HG03565 (cell line): Measurements from ENCODE around the gene EHBP1.

Experiments
- ATAC-seq: cut with Tn5 transposase; IDR thresholded peaks from one replicate; pipeline ENCODE4 v1.9.1; 2021; ENCODE audit warnings: mild to moderate bottlenecking, moderate library complexity; ENCODE audit not compliant: unreplicated experiment

Gene EHBP1

DNA sequence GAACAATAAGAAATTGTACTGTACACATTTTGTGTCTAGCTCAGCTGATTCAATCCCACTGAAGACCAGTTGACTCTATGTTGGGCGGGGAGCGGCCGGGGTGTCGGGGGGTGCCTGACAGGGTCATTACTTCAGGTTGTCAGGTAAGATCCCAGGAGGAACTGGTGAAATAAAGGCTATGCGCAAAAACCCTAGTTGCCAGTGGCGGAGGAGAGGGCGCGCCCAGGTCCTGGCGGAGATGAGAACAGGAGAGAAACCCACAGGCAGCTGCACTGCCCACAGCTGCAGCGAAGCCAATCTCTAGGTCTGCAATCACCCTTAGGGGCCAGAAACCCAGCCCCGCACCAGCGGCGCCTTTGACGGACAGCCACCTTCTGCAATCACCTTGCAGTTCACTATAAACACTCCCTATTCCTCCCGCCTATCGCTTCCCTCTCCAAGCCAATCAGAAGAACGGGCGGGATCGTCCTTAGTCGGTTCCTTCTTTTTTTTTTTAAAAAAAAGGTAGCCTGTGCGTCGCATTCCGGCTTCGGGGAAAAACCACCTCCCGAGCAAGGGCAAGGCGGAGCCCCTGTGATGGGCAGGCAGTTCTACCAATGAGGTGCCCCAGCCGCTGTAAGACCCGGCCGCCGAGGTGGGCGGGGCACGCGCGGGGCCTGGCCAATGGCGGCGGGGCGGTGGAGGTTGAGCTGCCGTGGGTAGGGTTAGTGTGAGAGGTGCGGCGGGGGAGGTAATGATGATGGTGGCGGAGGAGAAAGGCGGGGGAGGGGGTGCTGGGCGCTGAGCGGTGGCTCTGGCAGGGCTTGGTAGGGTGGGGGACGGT lies at the start of gene EHBP1:
Gene EHBP1 (plus strand): TSS at position 707 of the 823 bp plus-strand sequence. CDS start 1,479 bp downstream, outside the sequence.
- peak; percentile 93 for ATAC-seq

DNA sequence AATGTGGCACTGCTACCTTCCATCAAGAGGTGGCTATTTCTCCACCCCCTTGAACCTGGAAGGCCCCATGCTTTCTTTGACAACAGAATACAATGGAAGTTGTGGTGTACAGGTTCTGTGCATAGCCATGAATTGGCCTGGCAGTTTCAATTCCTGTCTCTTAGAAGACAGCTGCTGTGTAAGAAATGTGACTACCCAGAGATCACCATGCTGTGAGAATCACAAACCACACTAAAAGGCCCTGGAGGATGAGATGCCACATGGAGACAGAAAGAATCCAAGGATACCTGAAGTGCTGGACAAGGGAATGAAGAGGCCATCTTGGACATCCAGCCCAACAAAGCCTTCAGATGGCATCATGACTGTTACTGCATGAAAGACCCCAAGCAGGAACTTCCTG lies 47.7 kb upstream of the EHBP1 start:
- ATAC-seq = no peak

DNA sequence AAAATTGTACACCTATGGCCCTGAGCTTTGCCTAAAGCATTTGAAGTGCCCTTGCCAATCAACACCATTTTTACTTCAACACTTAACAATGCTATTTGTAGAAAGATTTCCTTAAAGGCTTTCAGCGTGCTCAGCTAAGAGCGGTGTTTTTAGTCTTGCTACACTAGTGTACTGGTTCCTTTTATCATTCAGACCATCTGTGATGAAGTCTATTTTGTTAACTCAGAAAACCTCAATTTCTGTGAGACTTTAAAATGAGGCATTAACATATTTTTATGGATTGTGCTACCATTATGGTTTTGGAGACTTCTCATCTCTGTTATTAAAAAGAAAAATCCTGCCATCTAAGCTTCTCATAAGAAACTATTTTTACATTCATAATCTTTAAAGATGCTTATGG lies 46.6 kb upstream of the EHBP1 start:
- no peak for ATAC-seq

DNA sequence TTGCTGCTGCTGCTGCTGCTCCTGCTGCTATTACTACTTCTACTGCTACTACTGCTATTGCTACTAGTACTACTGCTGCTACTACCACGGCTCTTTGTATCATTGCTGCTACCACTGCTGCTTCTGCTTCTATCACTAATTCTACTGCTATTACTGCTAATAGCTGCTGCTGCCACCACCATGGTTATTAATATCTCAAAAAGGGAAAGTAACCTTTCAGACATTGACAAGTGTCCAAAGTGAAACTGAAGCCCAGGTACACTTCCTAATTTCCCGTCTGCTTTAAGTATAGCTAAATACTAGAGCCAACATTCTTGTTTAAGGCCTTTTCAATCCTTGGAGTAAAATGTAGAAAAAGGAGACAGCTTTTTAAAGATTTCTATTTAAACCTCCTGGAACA lies 45.4 kb upstream of the EHBP1 start:
- ATAC-seq = peak; percentile 66

DNA sequence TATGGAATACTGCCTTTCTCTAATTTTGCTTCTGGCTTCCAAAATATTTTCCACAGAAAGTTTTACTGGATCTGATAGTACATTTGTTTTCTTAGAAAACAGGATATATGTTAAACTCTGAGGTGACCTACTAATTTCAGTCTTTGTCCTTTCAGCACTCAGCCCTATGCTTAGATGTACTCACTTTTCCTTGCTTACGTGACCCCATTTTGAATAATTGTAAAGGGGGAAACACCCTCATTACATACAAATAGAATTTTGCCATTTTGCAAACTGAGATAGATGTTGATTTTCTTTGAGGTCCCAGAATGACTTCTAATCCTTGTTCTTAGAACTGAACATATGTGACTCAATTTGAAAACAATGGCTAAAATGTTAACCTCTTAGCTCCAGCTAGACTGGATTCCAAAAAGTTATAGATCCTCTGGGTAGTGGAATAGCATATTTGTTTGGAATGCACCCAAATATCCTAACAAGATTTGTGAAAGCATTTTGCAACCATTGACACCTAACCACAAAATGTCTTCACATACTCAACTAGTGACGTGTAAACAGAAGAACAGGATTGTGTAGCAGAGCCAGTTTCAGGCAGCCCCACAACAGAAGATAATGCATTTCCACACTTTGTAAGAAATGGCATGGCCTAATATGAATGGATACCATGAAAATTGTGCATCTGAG lies 44.8 kb upstream of the EHBP1 start:
- peak; percentile 26 for ATAC-seq

DNA sequence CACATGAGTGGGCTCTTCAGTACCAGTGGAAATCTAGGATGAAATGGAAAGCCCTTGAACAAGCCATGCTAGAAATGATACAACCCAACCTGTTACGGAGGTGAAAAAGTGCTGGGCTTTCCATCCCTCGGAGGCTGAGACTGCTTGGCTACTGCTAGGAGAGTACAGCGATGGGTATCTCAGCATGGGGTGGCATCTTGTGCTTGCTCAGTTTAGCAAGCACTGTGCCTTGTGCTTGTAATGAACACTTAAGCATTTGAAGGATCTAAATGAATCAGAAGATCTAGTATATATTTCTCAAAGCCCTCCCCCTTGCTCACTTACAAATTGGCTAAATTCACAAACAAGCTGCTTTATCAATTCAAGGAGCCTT lies 44.3 kb upstream of the EHBP1 start:
- ATAC-seq = no peak

DNA sequence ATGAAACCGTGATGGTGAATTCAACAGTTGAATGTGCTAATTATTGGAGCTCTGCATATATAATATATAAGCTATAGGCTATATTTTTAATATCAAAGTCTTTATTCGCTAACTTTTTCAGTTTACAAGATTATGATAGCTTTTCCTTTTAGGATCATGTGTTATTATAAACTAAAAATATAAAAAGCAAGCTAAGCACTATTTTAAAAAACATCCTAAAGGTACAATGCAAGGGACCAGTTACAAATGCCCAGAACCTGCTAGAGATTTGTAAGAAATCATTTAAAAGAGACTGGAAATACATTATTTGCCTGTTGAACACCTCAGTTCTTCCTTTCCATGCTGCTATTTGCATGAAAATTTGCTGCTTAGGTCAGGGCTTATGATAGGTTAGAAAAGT lies 43.4 kb upstream of the EHBP1 start:
- no peak for ATAC-seq

DNA sequence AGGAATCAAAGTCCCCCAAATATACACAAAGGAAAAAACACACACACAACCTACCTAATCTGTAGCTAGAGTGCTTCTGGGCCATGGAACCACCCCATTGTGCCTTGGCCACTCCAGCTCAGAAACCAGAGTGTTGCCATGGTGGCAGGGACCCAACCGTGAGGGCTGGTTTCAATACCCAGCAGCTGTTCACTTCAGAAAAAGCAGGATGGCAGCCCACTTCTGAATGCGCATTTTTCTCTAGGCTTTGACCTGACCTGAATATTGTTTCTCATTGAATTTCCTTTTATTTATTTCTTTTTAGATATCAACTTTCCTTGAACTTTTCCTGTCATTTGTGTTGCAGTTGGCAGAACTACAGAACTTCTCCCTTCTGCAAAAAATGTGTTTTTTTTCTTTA lies 43.0 kb upstream of the EHBP1 start:
- ATAC-seq = no peak

DNA sequence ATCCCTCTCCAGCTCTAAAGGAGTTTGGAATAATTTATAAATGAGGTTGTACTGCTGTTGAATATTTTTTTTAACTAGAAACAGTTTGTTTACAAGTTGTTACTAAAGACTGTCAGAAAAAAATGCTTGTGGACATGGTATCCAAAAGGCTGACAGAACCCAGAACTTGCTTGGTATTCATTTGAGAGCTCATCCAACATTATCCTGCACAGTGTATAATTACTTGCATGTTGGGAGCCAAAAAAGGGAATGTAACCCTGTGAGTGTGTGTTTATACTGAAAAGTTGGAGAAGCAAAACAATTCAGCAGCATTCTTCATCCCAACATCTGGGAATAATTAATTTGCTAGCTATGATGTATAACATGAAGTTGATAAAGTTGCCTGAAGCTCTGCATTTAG lies 42.1 kb upstream of the EHBP1 start:
- ATAC-seq = no peak

DNA sequence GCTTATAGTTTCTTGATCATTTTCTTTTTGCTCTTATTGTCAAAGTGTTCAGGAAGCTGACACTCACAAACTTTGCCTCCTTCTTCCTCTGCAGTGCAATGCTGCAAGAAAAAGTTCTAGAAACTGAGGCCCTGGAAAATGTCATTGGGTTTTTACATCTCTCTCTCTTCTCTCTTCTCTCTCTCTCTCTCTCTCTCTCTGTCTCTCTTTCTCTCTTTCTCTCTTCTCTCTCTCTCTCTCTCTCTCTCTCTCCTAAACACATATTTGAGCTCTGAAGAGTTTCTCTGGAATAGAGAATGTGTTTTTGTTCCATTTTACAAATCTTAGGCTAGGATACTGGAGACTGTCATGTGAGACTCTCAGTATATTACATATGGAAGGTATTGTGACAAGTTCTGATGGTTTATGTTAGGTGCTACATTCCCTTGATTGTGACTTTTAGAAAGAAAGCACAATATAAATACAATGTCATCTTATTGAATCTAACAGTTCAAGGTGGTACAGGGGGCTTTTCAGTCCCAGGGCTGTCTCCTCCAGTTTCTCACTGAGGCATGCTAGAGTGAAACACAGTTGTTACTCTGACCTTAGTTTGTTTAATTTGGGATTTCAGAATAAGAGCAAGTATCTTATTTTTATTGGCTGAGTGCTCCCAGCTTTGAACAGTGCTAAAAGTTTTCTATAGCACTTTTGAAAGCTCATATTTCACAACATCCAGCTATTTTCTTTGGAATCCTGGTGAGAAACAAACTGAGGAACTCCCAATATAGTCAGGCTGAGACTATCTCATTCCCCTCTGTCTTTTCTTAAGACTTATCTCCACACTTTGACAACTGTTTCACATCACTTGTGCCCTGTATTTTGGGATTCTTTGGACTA lies 41.4 kb upstream of the EHBP1 start:
- ATAC-seq = no peak

DNA sequence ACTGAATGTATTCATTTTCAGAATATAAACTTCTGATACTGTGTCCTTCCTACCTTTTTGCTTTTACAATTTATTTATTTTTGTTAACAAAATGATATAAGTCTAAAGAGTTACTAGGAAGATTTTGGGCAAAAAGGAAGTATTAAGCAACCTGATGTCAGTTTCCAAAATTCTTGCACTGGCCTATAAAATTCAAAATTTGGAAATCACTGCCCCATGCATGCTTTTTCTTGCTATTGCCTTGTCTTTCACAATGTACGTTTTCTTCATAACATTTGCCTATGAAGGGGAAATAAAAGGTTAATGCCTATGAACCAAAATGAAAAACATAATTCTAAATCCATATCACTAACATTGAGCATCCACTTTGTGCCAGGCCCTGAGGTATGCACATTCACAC lies 40.1 kb upstream of the EHBP1 start:
- no peak for ATAC-seq

DNA sequence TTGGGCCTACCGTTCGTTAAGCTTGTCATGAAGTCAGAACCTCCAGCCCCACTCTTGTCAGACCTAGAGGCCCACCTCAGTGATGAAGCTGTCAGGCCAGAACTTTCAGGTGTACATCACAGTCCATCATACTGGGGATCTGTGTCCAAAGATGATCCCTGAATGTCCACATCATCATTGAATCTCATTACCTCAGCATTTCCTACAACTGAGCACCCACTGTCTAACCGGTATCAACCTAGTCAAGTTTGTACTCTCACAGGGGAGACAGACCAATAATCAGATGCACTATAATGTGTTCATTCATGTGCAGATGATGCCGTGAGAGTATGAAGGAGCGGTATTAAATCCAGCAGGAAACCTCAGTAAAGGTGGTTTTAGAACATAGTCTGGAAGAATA lies 36.3 kb upstream of the EHBP1 start:
- ATAC-seq = no peak

DNA sequence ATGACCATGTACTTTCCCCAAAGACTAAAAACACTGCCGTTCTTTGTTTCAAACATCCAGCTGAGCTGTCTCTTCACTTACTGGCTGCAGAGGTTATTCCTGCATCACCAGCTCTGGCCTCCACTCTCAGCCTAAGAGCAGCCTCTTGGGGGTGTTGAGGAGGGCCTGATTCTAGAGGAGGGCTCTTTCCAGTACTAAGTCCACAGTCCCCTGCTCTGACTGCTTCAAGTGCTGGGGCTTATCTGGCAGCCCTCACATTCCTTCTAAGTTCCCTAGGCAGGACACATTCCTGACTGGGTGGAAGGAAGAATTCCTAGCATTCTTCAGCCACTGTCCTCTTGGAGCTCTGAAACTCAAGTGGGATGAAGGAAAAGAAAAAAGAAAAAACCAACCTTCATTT lies 32.9 kb upstream of the EHBP1 start:
- no peak for ATAC-seq

DNA sequence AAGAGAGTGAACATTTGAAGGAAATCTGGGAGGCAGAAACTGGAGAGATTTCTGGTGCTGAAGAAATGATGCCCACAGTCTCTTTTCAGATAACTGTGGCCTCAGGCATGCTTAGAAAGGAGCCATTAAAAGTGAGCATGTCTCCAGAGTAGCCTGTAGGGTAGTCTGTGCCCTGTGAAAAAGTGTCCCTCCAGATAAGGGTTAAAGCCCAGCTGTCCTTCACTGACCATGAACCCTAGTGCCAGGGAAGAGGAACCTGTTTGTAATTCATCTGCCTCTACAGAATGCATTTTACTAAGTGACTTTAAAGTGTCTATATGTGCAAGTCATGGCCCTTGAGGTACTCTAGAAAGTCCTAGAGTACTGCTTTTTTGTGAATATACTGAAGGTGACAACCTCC lies 30.5 kb upstream of the EHBP1 start:
- no peak for ATAC-seq

DNA sequence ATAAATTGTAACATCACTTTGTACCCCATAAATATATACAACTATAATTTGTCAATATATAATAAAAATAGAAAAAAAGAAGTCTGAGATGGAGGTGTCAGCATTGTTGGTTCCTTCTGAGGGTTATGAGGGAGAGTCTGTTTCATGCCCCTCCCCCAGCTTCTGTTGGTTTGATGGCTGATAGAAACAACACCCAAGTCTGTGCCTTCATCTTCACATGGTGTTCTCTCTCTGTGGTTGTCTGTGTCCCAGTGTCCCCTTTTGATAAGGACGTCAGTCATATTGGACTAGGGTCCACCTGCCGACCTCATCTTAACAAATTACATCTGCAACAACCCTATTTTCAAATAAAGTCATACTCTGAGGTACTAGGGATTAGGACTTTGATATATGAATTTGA lies 20.3 kb upstream of the EHBP1 start:
- no peak for ATAC-seq

DNA sequence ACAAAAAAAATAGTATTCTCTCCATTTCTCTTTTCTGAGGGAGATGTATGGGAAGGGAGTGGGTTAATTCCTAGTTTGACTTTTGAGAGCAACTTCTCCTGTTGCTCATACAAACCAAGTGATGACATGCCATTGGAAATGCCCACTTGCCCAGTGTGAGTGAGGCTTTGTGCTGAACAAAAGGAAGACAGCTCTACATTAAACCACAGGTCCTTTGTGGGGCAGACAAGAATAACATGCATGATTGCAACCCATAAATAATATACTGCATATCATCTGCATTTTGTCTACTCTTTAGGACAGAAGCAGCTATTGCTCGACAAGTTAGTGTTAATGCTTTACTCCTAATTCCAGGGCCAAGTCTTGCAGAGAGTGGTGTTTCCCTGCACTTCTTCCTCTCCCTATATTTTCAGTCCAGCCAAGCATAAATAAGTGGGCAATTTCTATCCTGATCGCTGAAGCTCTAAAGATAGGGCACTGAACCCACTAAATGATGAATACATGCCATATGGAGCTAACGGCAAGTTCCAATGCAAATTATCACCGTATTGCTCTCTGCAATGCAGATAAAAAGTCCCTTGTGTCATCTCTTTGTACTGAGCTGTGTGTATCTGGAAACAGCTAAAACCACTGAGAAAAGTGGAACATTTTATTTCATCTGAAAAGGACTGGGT lies 19.4 kb upstream of the EHBP1 start:
- no peak for ATAC-seq

DNA sequence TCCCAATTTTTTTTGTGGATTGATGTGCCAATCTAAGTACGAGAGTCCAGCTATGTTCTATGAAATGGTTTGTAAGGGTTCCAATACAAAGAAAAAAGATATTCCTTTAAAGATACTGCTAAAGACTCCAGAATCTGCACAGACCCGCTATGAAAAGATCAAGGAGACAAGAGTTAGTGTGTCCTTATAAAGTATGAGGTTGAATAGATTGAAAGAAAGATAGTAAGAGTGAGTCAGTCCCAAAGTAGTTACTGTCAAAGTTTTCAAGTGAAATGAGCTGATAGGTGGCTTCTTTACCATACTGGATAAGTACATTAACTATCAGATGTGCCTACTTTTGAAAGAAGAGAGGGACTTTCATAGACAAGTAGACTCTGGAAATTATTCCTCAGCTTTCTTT lies 17.9 kb upstream of the EHBP1 start:
- no peak for ATAC-seq

DNA sequence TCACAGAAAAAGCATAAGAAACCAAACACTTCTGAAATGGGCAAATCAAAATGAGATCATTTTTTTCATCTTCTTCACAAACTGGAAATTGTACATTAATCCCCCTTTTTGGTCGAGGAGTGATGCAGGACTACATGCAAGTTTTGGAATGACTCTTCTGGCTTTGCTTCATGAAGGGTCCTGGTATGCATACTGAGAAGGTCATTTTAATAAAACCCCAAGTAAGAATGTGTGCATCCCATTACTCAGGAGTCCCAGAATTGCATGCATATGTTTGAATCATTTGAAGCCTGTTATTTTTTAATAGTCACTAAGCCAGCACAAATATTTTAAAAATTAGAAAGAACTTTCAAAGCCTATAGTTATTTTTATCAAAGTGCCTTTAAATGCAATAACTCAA lies 16.7 kb upstream of the EHBP1 start:
- ATAC-seq = no peak

DNA sequence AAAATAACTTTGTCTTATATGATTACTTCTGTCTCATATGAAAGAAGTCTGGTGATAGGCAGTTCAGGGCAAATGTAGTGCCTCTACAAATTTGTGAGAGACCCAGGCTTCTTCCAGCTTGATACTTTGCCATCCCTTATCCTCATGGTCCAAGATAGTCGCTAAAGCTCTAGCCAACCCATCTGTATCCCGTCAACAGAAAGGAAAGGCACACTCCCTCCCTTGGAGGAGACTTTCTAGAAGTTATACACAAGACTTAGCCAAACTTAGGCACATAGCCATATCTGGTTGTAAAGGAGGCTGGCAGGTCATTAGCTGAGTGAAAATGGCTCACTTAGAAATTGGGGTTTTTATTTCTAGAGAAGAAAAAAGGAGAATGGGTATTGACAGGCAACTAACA lies 14.3 kb upstream of the EHBP1 start:
- ATAC-seq = no peak

DNA sequence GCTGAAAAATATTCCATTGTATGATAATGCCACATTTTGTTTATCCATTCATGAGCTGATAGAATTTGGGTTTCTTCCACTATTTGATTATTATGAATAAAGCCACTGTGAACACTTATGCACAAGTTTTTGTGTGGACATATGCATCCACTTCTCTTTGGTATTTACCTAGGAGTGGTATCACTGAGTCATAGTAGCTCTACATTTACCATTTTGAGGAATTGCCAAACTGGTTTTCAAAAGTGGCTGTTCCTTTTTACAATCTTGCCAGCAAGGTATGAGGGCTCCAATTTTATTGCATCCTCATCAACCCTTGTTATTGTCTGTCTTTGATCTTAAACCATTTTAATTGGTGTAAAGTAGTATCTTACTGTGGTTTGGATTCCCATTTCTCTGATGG lies 13.3 kb upstream of the EHBP1 start:
- ATAC-seq = no peak

DNA sequence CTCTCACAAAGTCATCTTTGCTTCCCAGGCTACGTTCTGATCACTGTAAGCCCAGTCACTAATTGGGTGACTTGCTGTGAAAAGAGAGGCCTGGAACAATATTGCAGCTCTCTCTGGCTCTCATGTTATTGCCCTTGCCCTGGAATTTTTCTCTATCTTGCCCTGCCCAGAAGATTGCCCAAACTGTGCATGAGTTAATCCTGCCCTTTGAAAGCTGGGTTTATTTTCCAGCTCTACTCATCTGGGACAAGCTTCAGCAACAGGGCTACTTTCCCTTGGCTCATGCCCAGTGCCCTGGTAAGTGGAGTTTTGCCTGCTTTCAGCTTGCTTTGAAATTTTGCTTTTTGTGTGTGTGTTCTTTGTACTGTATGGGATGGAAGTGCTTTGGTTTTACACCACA lies 6.9 kb upstream of the EHBP1 start:
- no peak for ATAC-seq
